GM21447 (cell line): Measurements from ENCODE around the gene MLYCD.

Experiments used
- ATAC-seq: cut with Tn5 transposase; IDR thresholded peaks from one replicate; pipeline ENCODE4 v1.9.1; 2021; ENCODE audit not compliant: unreplicated experiment

MLYCD gene

DNA sequence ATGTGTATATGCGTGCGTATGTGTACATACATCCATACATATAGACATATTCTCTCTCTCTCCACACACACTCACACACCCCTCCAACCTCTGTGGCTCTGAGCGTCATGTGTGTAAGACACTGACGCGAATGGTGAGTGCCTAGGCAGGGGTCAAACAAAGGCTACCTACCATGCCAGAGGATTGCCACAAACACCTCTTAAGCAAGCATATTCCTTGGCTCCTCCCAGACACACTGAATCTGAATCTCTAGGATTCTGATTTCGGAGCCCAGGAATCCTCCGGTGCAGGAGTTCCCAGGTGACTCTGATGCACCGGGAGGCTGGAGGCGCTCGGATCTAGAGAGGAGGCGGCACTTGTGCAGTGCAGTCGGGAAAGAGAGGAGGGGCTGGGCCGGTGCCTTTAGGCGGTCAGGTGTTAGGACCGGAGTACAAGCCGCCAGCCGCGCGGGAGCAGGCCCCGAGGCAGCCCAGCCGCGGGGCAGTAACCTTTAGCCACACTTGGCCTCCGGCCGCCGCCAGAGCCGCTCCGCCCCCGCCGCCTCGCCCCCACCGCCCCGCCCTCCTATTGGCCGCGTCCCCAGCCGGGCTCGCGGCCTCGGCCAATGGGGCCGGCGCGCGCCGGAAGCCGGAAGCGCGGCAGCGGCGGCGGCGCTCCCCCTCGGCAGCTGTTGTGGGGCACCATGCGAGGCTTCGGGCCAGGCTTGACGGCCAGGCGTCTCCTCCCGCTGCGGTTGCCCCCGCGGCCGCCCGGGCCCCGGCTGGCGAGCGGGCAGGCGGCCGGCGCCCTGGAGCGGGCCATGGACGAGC, at the start of gene MLYCD:
Gene MLYCD, plus strand, starts transcription at position 653 of the 809 bp plus-strand sequence. Its CDS starts 30 bp downstream, at position 683.
- peak; percentile 79 for ATAC-seq

DNA sequence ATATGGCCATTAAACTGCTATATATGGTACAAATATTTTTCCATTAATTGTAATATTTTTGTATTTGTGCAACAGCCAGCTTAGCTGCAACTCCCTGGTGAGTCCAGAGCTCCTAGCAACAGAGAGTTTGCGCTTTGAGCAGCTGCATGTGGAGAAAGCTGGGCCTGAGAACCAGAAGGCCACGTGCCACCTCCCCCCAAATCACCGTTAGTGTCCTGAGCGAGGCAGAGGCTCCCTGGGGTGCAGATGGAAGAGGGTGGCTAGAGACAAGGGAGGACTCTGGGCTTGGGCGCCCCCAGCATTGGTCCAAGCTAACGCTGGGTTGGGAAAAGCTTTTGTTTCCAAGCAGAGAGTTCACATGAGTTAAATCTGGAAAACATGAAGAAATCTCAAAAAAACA, 49.5 kb upstream of the MLYCD start:
- ATAC-seq: no peak

DNA sequence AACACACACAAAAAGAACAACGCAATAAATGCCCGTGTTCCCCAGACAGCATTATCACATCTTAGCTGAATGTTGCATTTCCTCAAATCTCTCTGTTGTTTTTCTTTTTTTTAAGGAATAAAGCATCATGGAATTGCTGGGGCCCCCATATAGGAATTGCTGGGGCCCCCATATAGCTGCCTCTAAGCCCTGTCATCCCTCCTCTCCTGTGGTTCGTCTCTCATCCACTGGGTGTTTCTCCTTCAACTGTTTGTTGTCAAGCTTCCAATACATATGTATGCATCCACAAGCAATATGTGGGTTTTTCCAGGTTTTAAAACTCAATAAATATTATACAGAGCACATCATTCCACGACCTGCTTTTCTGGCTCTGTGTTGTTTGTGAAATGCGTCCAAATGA, 48.0 kb upstream of the MLYCD start:
- no peak for ATAC-seq

DNA sequence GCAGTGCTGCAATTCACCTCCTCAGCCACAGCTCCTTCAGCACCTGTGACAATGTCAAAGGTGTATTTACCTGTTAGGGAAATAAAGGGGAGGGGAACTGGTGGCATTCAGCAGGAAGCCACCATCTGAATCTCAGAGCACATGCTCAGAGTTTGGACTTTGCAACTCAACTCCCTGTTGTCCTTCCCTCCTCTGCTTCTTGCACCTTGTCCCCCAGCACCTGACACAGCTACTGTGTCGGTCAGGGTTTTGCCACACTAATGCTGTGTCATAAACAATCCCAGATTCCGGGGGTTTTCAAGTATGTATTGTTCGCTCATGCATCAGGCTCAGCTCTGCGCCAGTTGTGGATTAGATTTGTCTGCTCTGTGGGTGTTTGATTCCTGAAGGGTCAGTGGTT, 47.4 kb upstream of the MLYCD start:
- ATAC-seq: no peak

DNA sequence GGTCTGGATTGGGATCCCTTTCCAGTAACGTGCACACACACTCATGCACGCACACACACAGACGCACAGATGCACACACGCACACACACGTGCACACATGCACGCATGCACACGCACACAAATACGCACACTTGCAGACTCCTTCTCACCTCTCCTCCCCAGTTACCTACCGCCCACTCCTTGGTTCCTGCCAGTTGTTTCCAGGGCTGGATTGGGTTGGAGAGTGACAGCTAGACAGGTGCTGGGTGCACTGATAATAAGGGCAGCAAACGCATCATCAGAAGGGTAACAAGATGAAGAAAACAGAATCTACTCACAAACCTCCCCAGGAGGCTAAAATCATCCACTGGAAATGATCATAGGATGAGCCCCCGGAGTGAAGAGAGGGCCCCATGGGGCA, 46.1 kb upstream of the MLYCD start:
- no peak for ATAC-seq

DNA sequence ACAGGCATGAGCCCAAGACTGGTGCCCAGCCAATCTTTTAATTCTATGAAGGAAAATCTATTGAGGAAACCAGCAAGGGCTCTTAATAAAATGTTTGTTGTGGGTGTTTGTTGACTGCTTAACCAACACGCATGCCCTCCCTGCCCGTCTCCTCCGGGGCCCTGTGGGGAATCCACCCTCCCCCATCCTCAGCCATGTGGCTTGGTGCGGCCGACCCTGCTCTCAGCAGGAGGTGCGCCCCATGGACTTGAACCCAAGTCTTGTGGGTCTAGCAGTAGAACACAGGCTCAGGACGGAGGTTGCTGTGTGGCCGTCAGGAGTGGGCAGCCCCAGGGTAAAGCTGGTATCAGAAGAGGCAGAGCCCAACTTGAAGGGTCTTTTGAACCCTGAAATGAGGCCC, 45.1 kb upstream of the MLYCD start:
- no peak for ATAC-seq

DNA sequence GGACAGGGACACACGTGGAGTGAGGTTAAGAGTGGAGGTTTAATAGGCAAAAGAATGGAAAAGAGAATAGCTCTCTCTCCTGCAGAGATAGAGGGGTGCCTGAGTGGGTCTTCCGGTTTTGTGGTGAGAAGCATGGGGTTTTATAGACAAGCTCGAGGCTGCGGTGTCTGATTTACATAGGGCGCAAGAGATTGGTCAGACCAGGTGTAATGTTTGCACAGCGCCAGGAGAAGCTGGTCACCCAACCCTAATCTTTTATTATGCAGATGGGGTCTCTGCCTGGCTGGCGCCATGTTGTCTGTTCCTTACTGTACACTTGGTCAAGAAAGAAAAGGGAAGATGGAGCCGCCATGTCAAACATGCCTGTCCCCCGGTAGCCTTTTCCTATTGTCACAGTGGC, 44.5 kb upstream of the MLYCD start:
- ATAC-seq: no peak

DNA sequence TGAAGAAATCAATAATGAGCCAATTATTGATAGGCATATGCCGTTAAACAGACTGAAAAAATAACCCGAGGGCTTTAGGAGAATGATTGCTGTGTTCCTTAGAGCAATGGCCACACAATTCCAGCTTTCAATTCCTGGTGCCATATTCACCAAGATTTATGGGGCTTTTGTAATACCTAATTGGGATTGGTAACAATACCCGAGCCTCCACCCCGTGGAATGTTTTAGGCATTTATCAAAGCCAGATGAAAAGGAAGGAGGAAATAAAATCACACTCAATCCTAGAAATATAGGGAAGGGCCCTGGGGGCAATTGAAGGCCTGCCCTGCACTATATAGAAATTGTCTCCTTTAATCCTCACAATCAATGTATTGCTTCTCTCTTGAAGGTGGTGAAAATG, 42.1 kb upstream of the MLYCD start:
- no peak for ATAC-seq

DNA sequence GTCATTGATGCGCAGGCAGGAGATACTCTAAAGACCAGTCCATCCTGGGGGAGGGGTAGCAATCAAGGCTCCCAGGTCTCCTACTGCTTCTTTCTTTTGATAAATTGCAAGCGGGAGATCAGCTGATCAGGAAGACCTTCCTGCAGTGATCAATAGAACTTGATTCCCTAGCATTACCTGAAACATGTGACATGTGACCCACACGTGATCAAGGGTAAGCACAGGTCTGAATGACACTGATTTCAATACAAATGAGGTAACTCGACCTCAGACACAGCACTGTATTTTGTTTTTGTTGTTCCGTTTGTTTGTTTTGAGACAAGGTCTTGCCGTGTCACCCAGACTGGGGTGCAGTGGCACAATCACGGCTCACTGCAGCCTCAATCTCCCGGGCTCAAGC, 39.6 kb upstream of the MLYCD start:
- no peak for ATAC-seq

DNA sequence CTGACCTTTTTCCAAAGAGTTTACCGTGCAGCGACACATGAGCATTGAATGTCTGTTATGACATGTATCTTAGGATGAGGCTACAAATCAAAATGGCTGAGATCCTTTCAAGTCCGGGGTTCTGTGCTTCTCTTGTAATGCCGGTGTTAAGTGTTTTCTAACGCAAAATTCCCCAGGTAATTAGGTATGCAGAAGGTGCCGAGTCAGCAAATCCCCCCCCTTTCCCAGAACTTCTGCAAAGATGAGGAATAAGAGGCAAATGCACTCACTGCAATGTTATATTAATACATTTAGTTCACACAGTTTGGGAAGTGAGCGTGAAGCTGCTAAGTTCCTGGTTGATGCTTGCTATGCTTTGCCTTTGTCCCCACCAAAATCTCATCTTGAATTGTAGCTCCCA, 36.3 kb upstream of the MLYCD start:
- ATAC-seq: no peak

DNA sequence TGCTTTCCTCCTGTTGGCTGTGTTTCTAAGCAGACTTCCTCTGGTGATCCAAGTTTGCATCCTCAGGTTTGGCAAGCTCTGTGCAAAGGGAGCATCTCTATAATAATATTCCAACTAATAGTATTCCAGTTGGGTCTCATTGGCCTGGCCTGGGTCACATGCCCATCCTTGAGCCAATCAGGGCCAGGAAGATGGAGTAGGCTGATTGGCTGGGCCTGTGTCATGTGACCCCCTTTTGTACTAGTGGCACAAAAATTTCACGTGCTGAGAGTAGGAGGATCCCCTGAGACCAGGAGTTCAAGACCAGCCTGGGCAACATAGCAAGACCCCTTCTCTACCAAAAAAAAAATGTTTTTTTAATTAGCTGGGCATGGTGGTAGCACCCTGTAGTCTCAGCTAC, 35.2 kb upstream of the MLYCD start:
- ATAC-seq: no peak

DNA sequence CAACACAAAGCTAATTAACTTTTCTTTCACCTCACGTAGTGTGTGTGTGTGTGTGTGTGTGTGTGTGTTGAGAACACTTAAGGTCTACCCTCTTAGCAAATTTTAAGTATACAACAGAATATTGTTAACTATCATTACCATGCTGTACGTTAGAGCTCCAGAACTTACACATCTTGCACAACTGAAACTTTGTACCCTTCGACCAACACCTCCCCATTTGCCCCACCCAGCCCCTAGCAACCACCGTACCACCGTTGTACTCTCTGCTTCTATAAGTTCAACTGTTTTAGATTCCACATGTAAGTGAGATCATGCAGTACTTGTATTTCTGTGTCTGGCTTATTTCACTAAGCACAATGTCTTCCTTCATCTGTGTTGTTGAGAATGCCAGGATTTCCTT, 28.1 kb upstream of the MLYCD start:
- no peak for ATAC-seq

DNA sequence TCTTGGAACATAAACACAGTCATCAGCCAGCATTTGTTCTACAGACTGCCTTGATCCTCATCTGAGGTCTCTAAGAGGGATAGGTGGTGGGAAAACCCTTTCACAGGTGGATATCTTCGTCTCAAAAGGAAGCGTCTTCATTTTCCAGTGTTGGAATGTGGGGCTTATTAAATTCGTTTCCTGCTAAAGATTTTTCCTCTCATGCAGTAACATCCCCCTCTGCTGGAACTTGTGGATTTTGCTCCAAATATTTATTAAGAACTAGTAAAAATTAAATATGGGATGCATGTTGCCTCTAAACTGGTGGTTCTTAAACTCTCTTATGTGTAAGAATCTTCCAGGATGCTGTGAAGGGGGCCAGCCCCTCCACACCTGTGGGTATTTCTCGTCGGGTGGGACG, 20.1 kb upstream of the MLYCD start:
- no peak for ATAC-seq

DNA sequence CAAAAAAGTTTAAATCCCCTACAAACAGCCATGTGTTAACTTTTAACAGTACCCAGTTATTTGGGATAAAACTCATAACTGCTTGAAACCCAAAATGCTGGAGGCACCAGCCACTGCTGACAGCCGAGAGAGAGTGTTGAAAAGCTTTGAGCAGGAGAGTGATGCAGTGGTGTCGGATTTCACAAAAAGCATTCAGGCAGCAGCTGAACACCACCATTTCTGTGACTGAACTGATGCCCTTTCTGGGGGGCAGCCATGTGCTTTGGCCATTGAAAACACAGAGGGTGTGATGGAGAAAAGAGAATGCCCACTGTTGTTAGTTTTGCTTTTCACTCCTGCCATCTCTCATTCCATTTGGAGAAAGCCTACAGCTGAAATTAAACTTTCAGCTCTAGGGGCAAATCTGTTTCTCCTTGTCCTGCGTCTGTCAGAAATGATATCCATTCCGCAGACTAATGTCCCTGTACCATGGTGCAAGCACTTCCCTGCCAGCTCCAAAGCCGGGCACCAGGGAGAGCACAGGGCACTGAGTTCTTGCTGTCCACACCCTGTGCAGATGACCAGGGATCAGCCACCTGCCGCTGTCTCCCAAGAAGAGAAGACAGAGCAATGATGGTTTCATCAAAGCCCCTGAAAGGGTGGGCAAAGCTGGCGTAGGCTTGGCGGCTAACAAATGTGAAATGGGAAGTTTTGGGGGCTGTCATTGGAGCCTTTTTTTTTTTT, 16.6 kb upstream of the MLYCD start:
- no peak for ATAC-seq

DNA sequence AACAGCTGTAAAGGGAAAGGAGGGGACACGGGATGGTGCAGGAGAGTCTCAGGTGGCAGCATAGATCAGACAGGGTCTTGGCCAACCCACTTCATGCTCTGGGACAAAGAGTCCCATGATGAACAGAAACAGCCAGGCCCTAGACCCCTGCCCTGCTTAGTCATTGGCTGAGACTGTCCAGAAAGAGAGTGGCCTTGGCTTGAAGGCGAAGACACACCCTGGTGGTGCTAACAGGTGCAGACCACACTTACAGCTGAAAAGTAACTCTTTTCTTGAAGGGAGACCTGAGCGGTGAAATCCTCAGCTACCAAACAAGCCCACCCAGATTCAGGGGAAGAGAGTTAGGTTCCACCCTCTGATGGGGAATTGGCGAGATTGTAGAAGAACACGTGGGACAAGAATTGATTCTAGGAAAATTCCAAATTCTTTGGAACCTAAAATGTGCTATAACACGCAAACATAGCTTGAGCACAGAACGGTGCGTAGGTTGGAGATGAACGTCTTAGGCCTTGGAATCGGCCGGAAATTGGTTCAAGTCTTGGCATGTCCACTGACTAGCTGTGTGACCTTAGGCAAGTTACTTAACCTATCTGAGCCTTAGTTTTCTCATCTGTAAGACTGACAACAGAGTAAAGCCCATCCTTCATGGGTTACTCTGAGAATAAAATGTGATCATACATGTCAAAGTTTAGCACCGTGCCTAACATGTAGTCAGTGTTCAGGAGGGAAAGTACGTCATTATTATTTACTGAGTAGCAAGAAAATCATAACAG, 12.5 kb upstream of the MLYCD start:
- ATAC-seq: no peak

DNA sequence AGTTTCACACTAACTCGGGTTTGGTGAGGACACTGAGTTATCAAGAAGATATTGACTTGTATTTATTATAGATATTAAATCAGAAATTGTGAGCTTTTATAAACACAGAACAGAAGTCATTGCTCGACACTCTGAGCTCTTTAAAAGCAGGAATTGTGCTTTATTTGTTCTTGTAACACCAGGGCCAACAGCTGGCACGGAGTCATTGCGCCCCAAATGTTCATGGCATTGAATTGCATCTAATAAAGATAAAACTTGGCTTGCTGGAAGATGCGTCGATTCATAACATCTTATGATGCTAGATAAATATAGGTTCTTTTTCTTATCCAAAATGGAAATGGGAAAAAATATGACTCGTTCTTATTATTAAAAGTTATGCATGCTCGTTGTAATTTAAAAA, 11.8 kb upstream of the MLYCD start:
- ATAC-seq: no peak

DNA sequence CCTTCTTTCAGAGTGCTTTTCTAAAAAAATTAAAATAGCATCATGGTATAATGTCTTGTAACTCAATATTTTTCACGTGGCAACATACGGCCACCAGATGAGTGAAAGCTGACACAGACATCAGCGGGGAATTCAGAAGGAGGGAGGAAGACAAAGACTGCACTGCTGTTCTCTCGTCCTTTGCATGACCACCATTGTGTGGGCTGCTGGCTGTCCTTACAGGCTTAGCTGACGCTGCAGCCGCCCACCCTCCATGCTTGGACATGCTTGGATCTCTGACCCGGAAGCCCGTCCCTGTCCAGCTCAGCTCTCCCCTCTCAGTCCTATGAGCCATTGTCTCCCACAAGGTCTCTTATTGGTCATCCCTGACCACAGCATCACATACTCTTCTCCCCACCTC, 11.4 kb upstream of the MLYCD start:
- ATAC-seq: no peak

DNA sequence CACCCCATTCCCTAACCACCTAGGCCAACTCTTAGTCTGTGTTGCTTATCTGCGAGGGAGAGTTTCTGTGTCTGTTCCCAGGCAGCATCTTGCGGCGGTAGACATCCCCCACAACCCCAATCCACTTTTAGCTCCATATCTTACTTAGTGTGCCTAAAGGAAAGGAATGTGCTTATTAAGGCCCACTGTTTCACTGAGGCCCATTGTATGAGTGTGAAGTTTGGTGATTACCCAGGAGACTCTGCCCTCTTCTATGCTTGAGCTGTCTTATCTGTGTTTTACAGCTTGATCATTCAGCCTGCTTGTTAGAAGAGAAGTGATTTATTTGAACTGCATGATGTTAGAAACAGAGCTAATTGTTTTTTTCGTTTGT, 10.3 kb upstream of the MLYCD start:
- no peak for ATAC-seq

DNA sequence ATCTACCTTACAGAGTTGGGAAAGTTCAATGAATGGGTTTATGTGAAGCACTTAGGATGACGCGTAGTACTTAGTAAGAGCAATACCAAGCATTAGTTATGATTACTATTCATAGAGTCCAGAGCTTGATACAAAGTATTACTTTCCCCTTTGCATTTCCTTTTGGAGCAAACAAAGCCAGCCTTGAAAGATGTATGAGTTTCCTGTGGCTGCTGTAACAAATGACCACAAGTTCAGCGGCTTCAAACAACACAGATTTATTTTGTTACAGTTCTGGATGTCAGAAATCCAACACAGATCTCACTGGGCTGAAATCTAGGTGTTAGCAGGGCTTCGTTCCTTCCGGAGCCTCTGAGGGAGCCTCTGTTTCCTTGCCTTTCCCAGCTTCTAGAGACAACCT, 8.6 kb upstream of the MLYCD start:
- ATAC-seq: no peak

DNA sequence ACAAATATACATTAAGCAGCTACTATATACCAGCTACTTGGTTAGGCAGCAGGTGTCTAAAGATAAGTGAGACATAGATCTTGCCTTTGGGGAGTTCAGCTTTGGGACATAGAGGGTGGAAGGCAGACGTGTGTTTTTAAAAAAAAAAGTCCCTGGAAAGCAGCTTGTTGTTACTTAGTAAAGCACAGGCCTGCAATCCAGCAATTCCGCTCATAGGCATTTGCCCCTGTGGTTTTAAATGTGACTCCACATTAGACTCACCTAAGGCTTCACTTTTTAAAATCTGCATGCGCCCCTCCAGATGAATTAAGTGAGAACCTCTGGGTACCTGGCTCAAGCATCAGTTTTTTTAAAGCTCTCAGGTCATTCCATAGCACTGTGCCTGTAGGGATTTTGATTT, 7.2 kb upstream of the MLYCD start:
- no peak for ATAC-seq

DNA sequence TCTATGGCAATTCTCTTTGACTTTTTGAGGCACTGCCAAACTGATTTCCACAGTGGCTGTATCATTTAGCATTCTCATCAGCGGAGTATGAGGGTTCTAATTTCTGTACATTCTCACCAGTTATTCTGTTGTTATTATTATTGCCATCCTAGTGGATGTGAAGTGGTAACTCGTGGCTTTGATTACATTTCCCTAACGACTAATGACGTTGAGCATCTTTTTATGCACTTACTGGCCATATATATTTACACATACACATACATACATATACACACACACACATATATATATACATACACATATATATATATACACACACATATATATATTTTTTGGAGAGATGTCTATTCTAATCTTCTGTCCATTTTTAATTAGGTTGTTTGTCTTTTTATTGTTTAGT, 3.7 kb upstream of the MLYCD start:
- no peak for ATAC-seq

DNA sequence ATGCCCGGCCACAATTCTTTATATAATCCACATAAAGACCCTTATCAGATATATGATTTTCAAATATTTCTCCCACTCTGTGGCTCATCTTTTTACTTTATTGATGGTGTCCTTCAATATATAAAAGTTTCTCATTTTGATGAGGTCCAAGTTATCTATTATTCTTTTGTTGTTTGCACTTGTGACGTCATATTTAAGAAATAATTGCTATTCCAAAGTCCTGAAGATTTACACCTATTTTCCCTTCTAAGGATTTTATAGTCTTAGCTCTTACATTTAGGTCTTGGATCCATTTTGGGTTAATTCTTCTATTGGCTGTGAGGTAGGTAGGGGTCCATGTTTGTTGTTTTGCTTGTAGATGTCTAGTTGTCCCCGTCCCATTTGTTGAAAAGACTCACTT, 3.0 kb upstream of the MLYCD start:
- no peak for ATAC-seq
